Upper lobe of left lung (tissue), 4 donors: ENCODE results near the gene ABCA12.

Experiments
- CTCF ChIP-seq, 6 experiments: fragments of 450-650 bp in 4 of 6; fragments of 200-600 bp in 2 of 6; sonication (generic) in 2 of 6; IDR thresholded peaks; one replicate each; pipeline ENCODE4 v1.5.1; 2016 to 2019; ENCODE audit warnings: antibody characterized with exemption in 6 of 6
- EP300 ChIP-seq, 4 donors: sonication (generic); formaldehyde crosslinking; IDR thresholded peaks; one replicate each; pipeline ENCODE4 v1.5.1; 2017; ENCODE audit warnings: antibody characterized with exemption in 4 of 4, control low read depth in 2 of 4
- POLR2A ChIP-seq, 4 donors: fragments of 450-650 bp; IDR thresholded peaks; one replicate each; pipeline ENCODE4 v1.5.1; 2016 to 2017; ENCODE audit warnings: antibody characterized with exemption in 4 of 4, mild to moderate bottlenecking in 2 of 4

GRCh38 chr2:215066124-215066523, 72.3 kb downstream of the ABCA12 start:
- no peak for TF ChIP-seq POLR2A (IDR thresholded peaks at IDR 0.05)
- TF ChIP-seq EP300 (IDR thresholded peaks at IDR 0.05) = no peak
- TF ChIP-seq CTCF (IDR thresholded peaks at IDR 0.05) = no peak
